BLaER1 treated with 17β-estradiol and CSF1 and Interleukin-3, amounts not matched to agents 10 nM and 100 nM (cell line): ENCODE measurements around the gene ASB18.

ENCODE experiments used
- H3K27ac ChIP-seq, 11 experiments: shearing (Covaris generic); formaldehyde crosslinking; 2 replicates each; pipeline ENCODE4 v1.8.1; 2022
- H3K27me3 ChIP-seq, 11 experiments: shearing (Covaris generic); formaldehyde crosslinking; 2 replicates each; pipeline ENCODE4 v1.8.1; 2022
- H3K36me3 ChIP-seq, 11 experiments: shearing (Covaris generic); formaldehyde crosslinking; 2 replicates each; pipeline ENCODE4 v1.8.1; 2022
- H3K4me1 ChIP-seq, 10 experiments: shearing (Covaris generic); formaldehyde crosslinking; 2 replicates each; pipeline ENCODE4 v1.8.1; 2022
- H3K4me2 ChIP-seq, 11 experiments: shearing (Covaris generic); formaldehyde crosslinking; 2 replicates each; pipeline ENCODE4 v1.8.1; 2022
- H3K4me3 ChIP-seq, 10 experiments: shearing (Covaris generic); formaldehyde crosslinking; 2 replicates each; pipeline ENCODE4 v1.8.1; 2022
- H3K9ac ChIP-seq, 11 experiments: shearing (Covaris generic); formaldehyde crosslinking; 2 replicates each; pipeline ENCODE4 v1.8.1; 2022
- H3K9me3 ChIP-seq, 11 experiments: shearing (Covaris generic); formaldehyde crosslinking; replicated peaks in 1 of 11; 2 replicates each; pipeline ENCODE4 v1.8.1; 2022
- H4K20me1 ChIP-seq, 11 experiments: shearing (Covaris generic); formaldehyde crosslinking; 2 replicates each; pipeline ENCODE4 v1.8.1; 2022
- Cebpa-rat ChIP-seq, 11 experiments: shearing (Covaris generic); IDR thresholded peaks; 2 replicates each; pipeline ENCODE4 v1.8.1; 2022

ASB18 gene

GRCh38 chr2:236217926-236218325, 46.3 kb downstream of the ASB18 start:
- Histone ChIP-seq H4K20me1 (no peaks in the 10 kb centered on the region), H3K27ac (no peak overlapping the region), H3K36me3 (no peaks in the 10 kb centered on the region), H3K4me1 (peaks cover 9 to 81% (median 67%) of the 10 kb centered on the region in 10 experiments; a peak in 18 of 20 replicates), H3K9me3 (peaks cover 0 to 6% (median 2%) of the 10 kb centered on the region in 11 experiments; a peak in 8 of 22 replicates), H3K27me3 (no peaks in the 10 kb centered on the region; a peak in 1 of 22 replicates), H3K9ac (0 out of 22 replicates have a peak overlapping the region, but pooled peaks of 1 of the 11 experiments have one; percentile 6), H3K4me3 (no peak overlapping the region), H3K4me2 (peak overlapping the region in 10 of 11 experiments; percentile 1 to 83 (median 64); a peak in 17 of 22 replicates)
- no peak for TF ChIP-seq Cebpa-rat (IDR thresholded peaks at IDR 0.05)

GRCh38 chr2:236216711-236217110, 47.5 kb downstream of the ASB18 start:
- Histone ChIP-seq H3K9me3 (no peaks in the 10 kb centered on the region), H3K4me2 (peak overlapping the region in 8 of 11 experiments; percentile 52 to 83 (median 72); a peak in 16 of 22 replicates), H3K9ac (no peak overlapping the region), H3K4me3 (no peak overlapping the region), H4K20me1 (no peaks in the 10 kb centered on the region), H3K27me3 (peaks cover 0 to 9% (median 4%) of the 10 kb centered on the region in 11 experiments; a peak in 14 of 22 replicates), H3K36me3 (no peaks in the 10 kb centered on the region), H3K4me1 (peaks cover 9 to 72% (median 57%) of the 10 kb centered on the region in 10 experiments; a peak in 17 of 20 replicates), H3K27ac (no peak overlapping the region)
- TF ChIP-seq Cebpa-rat (IDR thresholded peaks at IDR 0.05), result no peak

GRCh38 chr2:236215761-236216333, 48.4 kb downstream of the ASB18 start:
- Histone ChIP-seq H3K4me3 (no peak overlapping the region), H3K4me1 (peaks cover 9 to 69% (median 50%) of the 10 kb centered on the region in 10 experiments; a peak in 16 of 20 replicates), H3K4me2 (peak overlapping the region in 10 of 11 experiments; percentile 27 to 83 (median 64); a peak in 19 of 22 replicates), H3K9ac (no peak overlapping the region), H3K9me3 (no peaks in the 10 kb centered on the region), H4K20me1 (no peaks in the 10 kb centered on the region), H3K27ac (no peak overlapping the region), H3K27me3 (peaks cover 0 to 17% (median 13%) of the 10 kb centered on the region in 11 experiments; a peak in 16 of 22 replicates), H3K36me3 (no peaks in the 10 kb centered on the region)
- no peak for TF ChIP-seq Cebpa-rat (IDR thresholded peaks at IDR 0.05)

- H3K27me3 ChIP-seq, result peaks cover 0 to 19% (median 13%) of the 10 kb centered on the region in 11 experiments; a peak in 16 of 22 replicates
- TF ChIP-seq Cebpa-rat (IDR thresholded peaks at IDR 0.05), result no peak
Measured at GRCh38 chr2:236215196-236215595, 49.0 kb downstream of the ASB18 start.

GRCh38 chr2:236214376-236214995, 49.7 kb downstream of the ASB18 start:
- Histone ChIP-seq H3K4me1 (peaks cover 9 to 55% (median 41%) of the 10 kb centered on the region in 10 experiments; a peak in 16 of 20 replicates), H3K9ac (no peak overlapping the region), H4K20me1 (no peaks in the 10 kb centered on the region), H3K27me3 (peaks cover 0 to 19% (median 13%) of the 10 kb centered on the region in 11 experiments; a peak in 16 of 22 replicates), H3K4me2 (peak overlapping the region in 1 of 11 experiments; percentile 82; a peak in 1 of 22 replicates), H3K27ac (no peak overlapping the region), H3K36me3 (no peaks in the 10 kb centered on the region), H3K4me3 (no peak overlapping the region), H3K9me3 (no peaks in the 10 kb centered on the region)
- no peak for TF ChIP-seq Cebpa-rat (IDR thresholded peaks at IDR 0.05)

More at GRCh38 chr2:236215196-236215595, 49.0 kb downstream of the ASB18 start:
- H3K9me3 ChIP-seq, result no peaks in the 10 kb centered on the region
- no peak overlapping the region for H3K9ac ChIP-seq
- H3K4me2 ChIP-seq, result peak overlapping the region; percentile 0 to 83 (median 62); a peak in 19 of 22 replicates
- H3K4me3 ChIP-seq, result no peak overlapping the region
- H3K36me3 ChIP-seq, result no peaks in the 10 kb centered on the region
- H4K20me1 ChIP-seq, result no peaks in the 10 kb centered on the region
- no peak overlapping the region for H3K27ac ChIP-seq
- peaks cover 9 to 62% (median 44%) of the 10 kb centered on the region in 10 experiments; a peak in 16 of 20 replicates for H3K4me1 ChIP-seq

- TF ChIP-seq Cebpa-rat (IDR thresholded peaks at IDR 0.05), result no peak
- peaks cover 0 to 19% (median 13%) of the 10 kb centered on the region in 11 experiments; a peak in 16 of 22 replicates for H3K27me3 ChIP-seq
Measured at GRCh38 chr2:236211296-236211695, 52.9 kb downstream of the ASB18 start.

GRCh38 chr2:236210536-236210935, 53.7 kb downstream of the ASB18 start:
- Histone ChIP-seq H3K4me2 (no peak overlapping the region; a peak in 1 of 22 replicates), H4K20me1 (no peaks in the 10 kb centered on the region), H3K27me3 (peaks cover 0 to 19% (median 13%) of the 10 kb centered on the region in 11 experiments; a peak in 16 of 22 replicates), H3K9ac (no peak overlapping the region), H3K4me3 (no peak overlapping the region), H3K9me3 (peaks cover 13 to 20% (median 15%) of the 10 kb centered on the region in 11 experiments), H3K27ac (no peak overlapping the region), H3K4me1 (peaks cover 4 to 17% (median 11%) of the 10 kb centered on the region in 10 experiments; a peak in 15 of 20 replicates), H3K36me3 (no peaks in the 10 kb centered on the region)
- no peak for TF ChIP-seq Cebpa-rat (IDR thresholded peaks at IDR 0.05)

More at GRCh38 chr2:236211296-236211695, 52.9 kb downstream of the ASB18 start:
- peak overlapping the region in 6 of 11 experiments; percentile 4 to 51 (median 26); a peak in 9 of 22 replicates for H3K4me2 ChIP-seq
- H3K4me3 ChIP-seq, result no peak overlapping the region
- H3K36me3 ChIP-seq, result no peaks in the 10 kb centered on the region
- no peaks in the 10 kb centered on the region for H4K20me1 ChIP-seq
- H3K9me3 ChIP-seq, result peaks cover 5 to 12% (median 8%) of the 10 kb centered on the region in 11 experiments; a peak in 21 of 22 replicates
- no peak overlapping the region for H3K9ac ChIP-seq
- no peak overlapping the region for H3K27ac ChIP-seq
- peaks cover 5 to 25% (median 18%) of the 10 kb centered on the region in 10 experiments; a peak in 15 of 20 replicates for H3K4me1 ChIP-seq

GRCh38 chr2:236209996-236210395, 54.2 kb downstream of the ASB18 start:
- no peak overlapping the region for H3K27ac ChIP-seq
- H3K27me3 ChIP-seq, result peaks cover 0 to 19% (median 13%) of the 10 kb centered on the region in 11 experiments; a peak in 16 of 22 replicates
- H3K4me1 ChIP-seq, result peaks cover 0 to 12% (median 6%) of the 10 kb centered on the region in 10 experiments; a peak in 13 of 20 replicates
- H3K9ac ChIP-seq, result no peak overlapping the region
- H4K20me1 ChIP-seq, result no peaks in the 10 kb centered on the region
- no peak for TF ChIP-seq Cebpa-rat (IDR thresholded peaks at IDR 0.05)
- H3K36me3 ChIP-seq, result no peaks in the 10 kb centered on the region
- H3K4me2 ChIP-seq, result no peak overlapping the region
- peaks cover 18 to 25% (median 21%) of the 10 kb centered on the region in 11 experiments for H3K9me3 ChIP-seq
- H3K4me3 ChIP-seq, result no peak overlapping the region

- Histone ChIP-seq H3K36me3 (no peaks in the 10 kb centered on the region), H3K4me3 (no peak overlapping the region), H4K20me1 (no peaks in the 10 kb centered on the region), H3K27me3 (peaks cover 0 to 19% (median 13%) of the 10 kb centered on the region in 11 experiments; a peak in 16 of 22 replicates), H3K9ac (no peak overlapping the region), H3K4me2 (no peak overlapping the region), H3K4me1 (peaks cover 0 to 9% (median 4%) of the 10 kb centered on the region in 10 experiments; a peak in 9 of 20 replicates), H3K9me3 (peaks cover 22 to 30% (median 25%) of the 10 kb centered on the region in 11 experiments), H3K27ac (no peak overlapping the region)
- TF ChIP-seq Cebpa-rat (IDR thresholded peaks at IDR 0.05), result no peak
Measured at GRCh38 chr2:236209535-236209934, 54.7 kb downstream of the ASB18 start.
